GM23338 (cell line): Measurements from ENCODE around the gene ARHGEF11. TPM values are rescaled to one million over a fixed set of nuclear protein-coding genes. Genes with fewer than 3 reads are reported as not detected.

ENCODE experiments used
- ATAC-seq: fragments of 200-7000 bp; cut with Tn5 transposase; 3 replicates; pipeline ENCODE4 v1.9.1; 2020
- DNase-seq: peaks from one replicate; pipeline ENCODE4 v3.0.0-alpha.2; 2015; ENCODE audit warnings: low spot score
- H2AFZ ChIP-seq: fragments of 200-600 bp; sonication (generic); 2 replicates; pipeline ENCODE4 v1.8.0; 2016; ENCODE audit warnings: antibody characterized with exemption, mild to moderate bottlenecking, moderate library complexity
- H3F3A ChIP-seq: fragments of 200-600 bp; sonication (generic); replicated peaks from 2 replicates; pipeline ENCODE4 v1.8.0; 2017; ENCODE audit warnings: antibody characterized with exemption, mixed run types, low read depth
- H3K27ac ChIP-seq: fragments of 200-600 bp; sonication (generic); 2 replicates; pipeline ENCODE4 v1.6.1; 2016; ENCODE audit warnings: low read depth
- H3K27me3 ChIP-seq: fragments of 200-600 bp; sonication (generic); 2 replicates; pipeline ENCODE4 v1.8.0; 2016; ENCODE audit warnings: mild to moderate bottlenecking, mixed run types, moderate library complexity; ENCODE audit not compliant: insufficient read depth
- H3K36me3 ChIP-seq: fragments of 200-600 bp; sonication (generic); 2 replicates; pipeline ENCODE4 v1.8.0; 2016; ENCODE audit warnings: mild to moderate bottlenecking; ENCODE audit not compliant: insufficient read depth
- H3K4me1 ChIP-seq: fragments of 200-600 bp; sonication (generic); 2 replicates; pipeline ENCODE4 v1.8.0; 2016; ENCODE audit warnings: mild to moderate bottlenecking, moderate library complexity; ENCODE audit not compliant: insufficient read depth
- H3K4me2 ChIP-seq: fragments of 200-600 bp; sonication (generic); 2 replicates; pipeline ENCODE4 v1.7.1; 2017; ENCODE audit warnings: mixed run types
- H3K4me3 ChIP-seq: fragments of 200-600 bp; sonication (generic); 2 replicates; pipeline ENCODE4 v1.6.1; 2016; ENCODE audit warnings: mixed run types
- H3K79me2 ChIP-seq: fragments of 200-600 bp; sonication (generic); replicated peaks from 2 replicates; pipeline ENCODE4 v1.8.0; 2017; ENCODE audit warnings: mild to moderate bottlenecking; ENCODE audit not compliant: insufficient read depth
- H3K9me2 ChIP-seq: fragments of 200-600 bp; sonication (generic); 2 replicates; pipeline ENCODE4 v1.8.0; 2017; ENCODE audit not compliant: insufficient read depth
- H4K20me1 ChIP-seq: fragments of 200-600 bp; sonication (generic); replicated peaks from 2 replicates; pipeline ENCODE4 v1.8.0; 2017; ENCODE audit warnings: mild to moderate bottlenecking; ENCODE audit not compliant: insufficient read depth
- H3K27ac Mint-ChIP-seq: 2 replicates; pipeline ENCODE4 v1.8.0; 2020; ENCODE audit warnings: inconsistent platforms, mild to moderate bottlenecking, moderate library complexity, mixed read lengths
- H3K27me3 Mint-ChIP-seq: 3 replicates; pipeline ENCODE4 v1.8.0; 2022; ENCODE audit warnings: low read depth, mild to moderate bottlenecking, moderate library complexity, mixed read lengths, inconsistent platforms; ENCODE audit not compliant: insufficient read depth, poor library complexity
- H3K36me3 Mint-ChIP-seq: 3 replicates; pipeline ENCODE4 v1.8.0; 2021; ENCODE audit warnings: low read depth, mild to moderate bottlenecking, inconsistent platforms, moderate library complexity, mixed read lengths
- H3K4me1 Mint-ChIP-seq: 3 replicates; pipeline ENCODE4 v1.8.0; 2020; ENCODE audit warnings: mild to moderate bottlenecking, inconsistent platforms, mixed read lengths
- H3K4me3 Mint-ChIP-seq: 3 replicates; pipeline ENCODE4 v1.8.0; 2021; ENCODE audit warnings: moderate library complexity, mild to moderate bottlenecking, inconsistent platforms, mixed read lengths
- H3K9me3 Mint-ChIP-seq: 3 replicates; pipeline ENCODE4 v1.8.0; 2020; ENCODE audit warnings: moderate library complexity, mild to moderate bottlenecking, inconsistent platforms, mixed read lengths
- CREB1 ChIP-seq: fragments of 250-450 bp; sonication (Bioruptor Pico); IDR thresholded peaks from 2 replicates; pipeline ENCODE4 v1.5.0; 2020; ENCODE audit warnings: low read depth, mild to moderate bottlenecking, moderate library complexity
- CTCF ChIP-seq, 2 experiments: fragments of 200-600 bp in 1 of 2; sonication (generic) in 1 of 2; conservative IDR thresholded peaks; 2 replicates each; pipeline versions ENCODE4 v1.5.1 to v1.6.1; 2016 to 2017; ENCODE audit warnings: antibody characterized with exemption in 2 of 2, low read depth in 2 of 2, mild to moderate bottlenecking in 2 of 2, moderate library complexity in 1 of 2
- EZH2 ChIP-seq: fragments of 200-600 bp; sonication (generic); IDR thresholded peaks from one replicate; pipeline ENCODE4 v1.8.0; 2017; ENCODE audit warnings: antibody characterized with exemption, mild to moderate bottlenecking, low read depth; ENCODE audit not compliant: unreplicated experiment
- EZH2phosphoT487 ChIP-seq: fragments of 200-600 bp; sonication (generic); IDR thresholded peaks from one replicate; pipeline ENCODE4 v1.8.1; 2018; ENCODE audit warnings: antibody characterized with exemption; ENCODE audit not compliant: unreplicated experiment
- JUNB ChIP-seq: IDR thresholded peaks from one replicate; pipeline ENCODE4 v1.6.1; 2016; ENCODE audit warnings: antibody characterized with exemption; ENCODE audit not compliant: unreplicated experiment
- POLR2AphosphoS5 ChIP-seq: IDR thresholded peaks from 2 replicates; pipeline ENCODE4 v1.6.1; 2016; ENCODE audit warnings: antibody characterized with exemption, low read depth
- REST ChIP-seq: IDR thresholded peaks from one replicate; pipeline ENCODE4 v1.6.1; 2018; ENCODE audit warnings: antibody characterized with exemption; ENCODE audit not compliant: unreplicated experiment
- ZNF462 ChIP-seq: fragments of 250-450 bp; sonication (Bioruptor Pico); IDR thresholded peaks from 2 replicates; pipeline ENCODE4 v1.5.0; 2020; ENCODE audit warnings: mild to moderate bottlenecking, moderate library complexity
- polyA plus RNA-seq: library from polyadenylated mRNA; unstranded; fragments of >200 nt; fragmentation: Nextera tagmentation; extraction: Ambion mirVana; gene quantifications from 2 replicates; pipeline ENCODE4 v1.2.1, GENCODE V29; 2016
- total RNA-seq: library from RNA; depleted of rRNA; stranded (reverse); fragments of >200 nt; shearing (Covaris generic); gene quantifications from 2 replicates; pipeline ENCODE4 v1.2.3, GENCODE V29; 2014

ARHGEF11 gene
- total and polyA plus RNA-seq, 2 experiments from 2014 or later, result 12.3 to 33.7 TPM

GRCh38 chr1:156933136-156933535 is 112.4 kb downstream of the ARHGEF11 start (continued):
- TF ChIP-seq REST, result no peak
- TF ChIP-seq EZH2, result no peak

- no peak for DNase-seq
- H3K4me3 ChIP-seq, result no peak overlapping the region
- H3K36me3 Mint-ChIP-seq, result peaks cover 6% of the 10 kb centered on the region
- no peaks in the 10 kb centered on the region for H3K36me3 ChIP-seq
- H3K27me3 Mint-ChIP-seq, result peaks cover 50% of the 10 kb centered on the region
- H3K9me3 Mint-ChIP-seq, result no peaks in the 10 kb centered on the region; the same call in 2 of the 3 replicates
- H3K4me1 Mint-ChIP-seq, result peaks cover 43% of the 10 kb centered on the region
- no peaks in the 10 kb centered on the region for H3K9me2 ChIP-seq
- no peaks in the 10 kb centered on the region for H3F3A ChIP-seq
- peaks cover 42% of the 10 kb centered on the region for H3K27me3 ChIP-seq
- H4K20me1 ChIP-seq, result no peaks in the 10 kb centered on the region
- no peak overlapping the region for H3K27ac ChIP-seq
- H3K4me2 ChIP-seq, result no peak overlapping the region
- no peak overlapping the region for H3K4me3 Mint-ChIP-seq
- H3K79me2 ChIP-seq, result no peaks in the 10 kb centered on the region
- H3K4me1 ChIP-seq, result no peaks in the 10 kb centered on the region; the same call in 1 of the 2 replicates
- no peak overlapping the region for H3K27ac Mint-ChIP-seq
- no peak for ATAC-seq
- no peak overlapping the region for H2AFZ ChIP-seq
- TF ChIP-seq POLR2AphosphoS5, result no peak; the same call in 1 of the 2 replicates
- TF ChIP-seq EZH2phosphoT487, result no peak
- no peak for TF ChIP-seq JUNB
- TF ChIP-seq REST, result no peak
- TF ChIP-seq CTCF (conservative IDR thresholded peaks at IDR 0.05; ENCODE audit: low read depth in 2 of 2), result no peak
- no peak for TF ChIP-seq CREB1 (CRISPR knock-in tag)
- TF ChIP-seq ZNF462 (CRISPR knock-in tag), result no peak
- no peak for TF ChIP-seq EZH2
Observed at GRCh38 chr1:156931974-156932710, 113.4 kb downstream of the ARHGEF11 start.
